ENCODE measurements around the gene SLC29A3. TPM values are rescaled to one million over a fixed set of nuclear protein-coding genes. Genes with fewer than 3 reads are reported as not detected.
"Not testable (repeated sequence)": the region's sequence is repeated elsewhere in the genome, so short reads cannot be mapped to it uniquely, and the experiment has no call there.

Gene SLC29A3
- total RNA-seq, 1 donor from 2014 or later: 1.2 TPM

DNA sequence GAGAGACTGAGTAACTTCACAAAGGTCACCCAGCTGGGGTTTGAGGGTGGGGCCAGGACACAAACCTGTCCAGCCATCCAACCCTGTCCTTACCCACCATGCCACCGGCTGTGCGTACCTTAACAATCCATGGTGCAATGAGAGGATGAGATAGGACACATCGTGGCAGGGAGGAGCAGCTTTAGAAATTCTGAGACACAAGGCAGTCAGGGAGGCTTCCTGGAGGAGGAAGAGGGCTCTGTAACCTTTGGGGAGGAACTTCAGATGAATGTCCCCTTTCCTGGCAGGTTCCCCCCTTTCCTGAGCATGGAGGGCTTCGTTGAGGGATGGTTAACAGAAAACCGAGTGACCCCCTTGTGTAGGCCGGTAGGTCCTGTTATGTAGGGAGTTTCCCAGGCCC, 35.6 kb upstream of the SLC29A3 start:
- DNase-seq (ENCODE audit: low spot score in 2 of 2): no peak
- FAIRE-seq: no peak

DNA sequence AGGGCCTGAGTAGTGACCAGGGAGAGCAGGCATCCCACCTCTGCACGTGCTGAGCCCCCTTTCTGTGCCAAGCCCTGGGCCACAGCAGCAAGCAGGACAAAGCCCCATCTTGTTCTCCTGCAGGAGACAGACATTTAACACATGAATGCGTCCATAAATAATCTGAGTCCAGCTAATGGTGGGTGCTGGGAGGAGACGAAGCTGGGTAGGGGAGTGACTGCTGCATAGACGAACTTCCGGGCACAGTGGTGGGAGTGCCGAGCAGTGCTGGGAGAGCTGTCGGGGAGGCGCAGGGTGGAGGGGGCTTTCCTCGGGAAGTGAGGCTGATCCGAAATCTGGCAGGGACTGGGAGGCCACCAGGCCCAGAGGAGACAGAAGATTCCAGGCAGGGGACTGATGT, 35.2 kb upstream of the SLC29A3 start:
- DNase-seq (ENCODE audit: low spot score in 2 of 2) (no peak), FAIRE-seq (no peak)

DNA sequence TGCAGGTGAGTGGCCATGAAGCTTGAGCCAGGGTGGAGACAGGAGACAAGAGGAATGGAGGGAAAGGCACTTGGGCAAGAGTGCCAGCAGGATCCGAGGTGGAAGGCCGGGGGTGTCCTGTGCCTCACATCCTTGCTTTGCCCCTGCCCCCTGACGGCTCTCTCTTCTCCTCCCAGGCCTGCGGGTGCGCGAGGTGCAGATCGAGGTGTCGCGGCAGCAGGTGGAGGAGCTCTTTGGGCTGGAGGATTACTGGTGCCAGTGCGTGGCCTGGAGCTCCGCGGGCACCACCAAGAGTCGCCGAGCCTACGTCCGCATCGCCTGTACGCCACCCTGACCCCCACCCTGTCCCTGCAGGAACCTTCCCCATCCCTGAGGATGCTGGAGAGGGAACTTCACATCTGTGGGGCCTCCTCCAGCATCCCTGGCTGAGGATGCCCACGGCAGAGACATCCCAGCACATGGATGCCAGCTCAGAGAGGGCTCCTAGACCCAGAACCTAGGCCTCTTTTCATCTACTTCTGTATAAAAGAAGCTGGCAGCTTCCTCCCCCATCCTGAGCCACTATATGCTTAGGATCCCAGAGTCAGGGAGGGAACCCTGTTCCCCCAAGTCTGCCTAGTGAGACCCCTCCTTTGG, 34.4 kb upstream of the SLC29A3 start:
- FAIRE-seq: no peak
- no peak for DNase-seq (ENCODE audit: low spot score in 2 of 2)

DNA sequence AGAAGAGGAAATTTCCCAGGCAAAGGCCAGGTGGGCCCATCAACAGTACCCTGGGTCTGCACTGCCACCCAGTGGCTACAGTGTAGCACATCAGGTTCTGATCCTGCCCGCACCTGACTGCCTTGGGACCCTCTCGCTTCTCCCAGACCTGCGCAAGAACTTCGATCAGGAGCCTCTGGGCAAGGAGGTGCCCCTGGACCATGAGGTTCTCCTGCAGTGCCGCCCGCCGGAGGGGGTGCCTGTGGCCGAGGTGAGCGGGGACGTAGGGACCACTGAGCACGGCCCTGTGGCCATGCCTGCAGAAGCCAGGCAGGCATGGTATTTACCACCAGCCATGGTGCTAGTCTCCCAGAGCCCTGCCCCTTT, 33.9 kb upstream of the SLC29A3 start:
- no peak for FAIRE-seq
- DNase-seq (ENCODE audit: low spot score in 2 of 2): peak; percentile 66 to 82

DNA sequence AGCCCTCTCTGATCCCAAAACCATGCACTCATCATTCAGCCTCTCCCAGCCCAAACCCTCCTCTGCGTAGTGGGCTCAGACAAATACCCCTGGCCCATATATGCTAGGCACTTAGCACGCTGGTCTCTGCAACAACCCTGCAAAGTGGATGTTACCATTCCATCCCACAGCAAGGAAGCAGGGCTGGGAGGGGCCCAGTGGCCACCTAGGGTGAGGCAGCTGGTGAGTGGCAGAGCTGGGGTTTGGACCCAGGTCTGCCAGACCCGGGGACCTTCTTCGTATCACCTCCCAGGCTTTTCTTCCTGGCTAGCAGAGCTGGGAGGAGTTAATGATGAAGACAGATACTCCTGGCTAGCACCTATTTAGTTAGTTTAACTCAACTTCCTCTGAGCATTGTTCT, 33.1 kb upstream of the SLC29A3 start:
- DNase-seq (ENCODE audit: low spot score in 2 of 2) (no peak), FAIRE-seq (no peak)

DNA sequence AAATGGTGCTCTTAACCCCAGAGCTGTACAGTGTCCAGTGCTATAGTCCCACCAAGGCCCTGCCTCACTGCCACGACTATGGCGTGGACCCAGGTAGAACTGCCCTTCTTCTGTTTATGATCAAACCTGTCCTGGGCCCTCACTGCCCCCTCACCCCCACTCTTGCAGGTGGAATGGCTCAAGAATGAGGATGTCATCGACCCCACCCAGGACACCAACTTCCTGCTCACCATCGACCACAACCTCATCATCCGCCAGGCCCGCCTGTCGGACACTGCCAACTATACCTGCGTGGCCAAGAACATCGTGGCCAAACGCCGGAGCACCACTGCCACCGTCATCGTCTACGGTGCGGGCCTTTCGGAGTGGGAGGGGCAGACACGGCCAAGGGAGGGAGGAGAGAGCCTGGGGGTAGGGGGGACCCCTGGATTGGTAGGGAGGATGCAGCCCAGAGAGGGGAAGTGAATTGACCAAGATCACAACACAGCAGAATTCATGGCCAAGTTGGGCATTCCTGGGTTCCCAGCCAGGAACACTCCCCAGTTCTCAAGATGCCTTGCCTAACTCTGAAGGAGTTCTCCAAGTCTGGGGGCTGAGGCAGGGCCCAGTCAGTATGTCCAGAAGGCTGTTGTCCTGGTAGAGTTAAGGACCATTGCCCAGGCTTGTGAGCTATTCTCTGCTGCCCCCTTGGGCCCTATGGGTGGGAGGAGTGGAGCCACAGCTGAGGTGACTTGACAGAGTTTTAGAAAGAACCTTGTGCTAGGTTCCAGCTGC, 32.4 kb upstream of the SLC29A3 start:
- DNase-seq (ENCODE audit: low spot score in 2 of 2) (no peak), FAIRE-seq (no peak)

DNA sequence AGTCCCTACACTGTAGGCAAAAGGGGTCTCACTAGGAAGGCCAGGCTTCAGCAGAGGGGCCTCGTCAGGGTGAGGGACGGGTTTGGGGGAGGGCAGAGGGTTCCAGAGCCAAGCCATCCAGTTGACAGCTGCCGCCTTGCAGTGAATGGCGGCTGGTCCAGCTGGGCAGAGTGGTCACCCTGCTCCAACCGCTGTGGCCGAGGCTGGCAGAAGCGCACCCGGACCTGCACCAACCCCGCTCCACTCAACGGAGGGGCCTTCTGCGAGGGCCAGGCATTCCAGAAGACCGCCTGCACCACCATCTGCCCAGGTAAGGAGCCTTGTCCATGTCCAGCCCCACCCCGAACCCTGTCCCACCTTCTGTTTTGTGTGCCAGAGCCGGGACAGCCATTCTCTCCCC, 31.6 kb upstream of the SLC29A3 start:
- DNase-seq (ENCODE audit: low spot score in 2 of 2): no peak
- FAIRE-seq: no peak

DNA sequence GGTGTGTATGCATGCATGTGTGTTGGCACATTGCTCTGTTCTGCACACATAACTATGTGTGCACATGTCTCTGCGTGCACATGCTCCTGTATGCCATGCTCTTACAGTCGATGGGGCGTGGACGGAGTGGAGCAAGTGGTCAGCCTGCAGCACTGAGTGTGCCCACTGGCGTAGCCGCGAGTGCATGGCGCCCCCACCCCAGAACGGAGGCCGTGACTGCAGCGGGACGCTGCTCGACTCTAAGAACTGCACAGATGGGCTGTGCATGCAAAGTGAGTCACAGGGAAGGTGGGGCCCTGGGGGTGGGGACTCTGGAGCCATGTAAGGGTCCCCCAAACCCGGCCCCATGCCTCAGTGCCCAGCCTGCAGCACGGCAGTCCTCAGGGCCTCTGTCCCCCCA, 30.6 kb upstream of the SLC29A3 start:
- DNase-seq (ENCODE audit: low spot score in 2 of 2): no peak
- FAIRE-seq: no peak

DNA sequence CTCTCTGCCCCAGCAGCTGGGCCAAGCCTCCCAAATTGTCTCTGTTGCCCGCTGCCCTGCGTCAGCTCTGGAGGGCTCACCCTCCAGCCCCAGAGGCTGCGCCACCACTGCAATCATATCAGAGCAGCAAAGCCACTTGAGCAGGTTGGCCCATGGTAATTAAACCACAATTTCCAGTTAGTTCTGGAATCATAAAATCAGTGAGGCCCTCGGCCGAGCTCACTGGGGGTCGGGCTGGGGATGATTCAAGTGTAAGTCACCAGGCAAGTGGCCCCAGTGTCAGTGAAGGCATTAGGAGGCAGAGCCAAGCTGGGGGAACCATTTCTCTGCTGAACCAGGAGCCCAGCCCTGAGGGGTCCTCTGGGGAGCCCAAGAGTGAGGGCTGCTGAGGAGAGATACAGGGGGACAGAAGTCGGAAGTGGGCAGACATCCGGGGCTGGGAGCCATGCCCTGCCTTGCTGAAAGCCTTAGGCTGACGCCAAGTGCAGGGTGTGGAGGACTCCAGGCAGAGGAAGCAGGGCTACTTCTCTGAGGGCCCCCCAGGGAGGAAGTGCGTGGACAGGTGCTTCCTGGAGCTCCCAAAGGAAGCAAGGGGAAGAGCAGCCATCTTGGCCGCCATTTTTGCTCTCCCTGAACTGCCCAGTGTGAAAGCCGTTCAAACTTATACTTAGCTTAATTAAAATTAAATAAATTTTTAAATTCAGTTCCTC, 29.5 kb upstream of the SLC29A3 start:
- DNase-seq (ENCODE audit: low spot score in 2 of 2) (no peak), FAIRE-seq (no peak)

DNA sequence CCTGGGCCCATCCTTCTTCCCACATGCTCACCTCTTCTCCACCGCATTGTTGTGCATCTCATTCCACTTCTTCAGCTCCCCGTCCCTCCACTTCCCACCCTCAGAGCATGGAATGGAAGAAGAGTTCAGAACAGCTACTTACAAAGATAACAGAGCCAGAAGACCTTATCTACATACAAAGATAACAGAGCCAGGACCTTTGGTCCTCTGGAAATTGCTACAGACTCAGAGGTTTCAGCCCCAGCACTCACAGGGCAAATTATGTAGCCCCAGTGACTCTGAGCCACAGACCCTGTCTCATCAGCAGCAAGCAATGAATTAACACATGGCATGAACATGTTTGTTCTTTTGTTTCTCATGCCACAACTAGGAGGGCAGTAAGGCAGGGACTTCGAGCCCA, 28.7 kb upstream of the SLC29A3 start:
- DNase-seq (ENCODE audit: low spot score in 2 of 2): no peak
- no peak for FAIRE-seq

DNA sequence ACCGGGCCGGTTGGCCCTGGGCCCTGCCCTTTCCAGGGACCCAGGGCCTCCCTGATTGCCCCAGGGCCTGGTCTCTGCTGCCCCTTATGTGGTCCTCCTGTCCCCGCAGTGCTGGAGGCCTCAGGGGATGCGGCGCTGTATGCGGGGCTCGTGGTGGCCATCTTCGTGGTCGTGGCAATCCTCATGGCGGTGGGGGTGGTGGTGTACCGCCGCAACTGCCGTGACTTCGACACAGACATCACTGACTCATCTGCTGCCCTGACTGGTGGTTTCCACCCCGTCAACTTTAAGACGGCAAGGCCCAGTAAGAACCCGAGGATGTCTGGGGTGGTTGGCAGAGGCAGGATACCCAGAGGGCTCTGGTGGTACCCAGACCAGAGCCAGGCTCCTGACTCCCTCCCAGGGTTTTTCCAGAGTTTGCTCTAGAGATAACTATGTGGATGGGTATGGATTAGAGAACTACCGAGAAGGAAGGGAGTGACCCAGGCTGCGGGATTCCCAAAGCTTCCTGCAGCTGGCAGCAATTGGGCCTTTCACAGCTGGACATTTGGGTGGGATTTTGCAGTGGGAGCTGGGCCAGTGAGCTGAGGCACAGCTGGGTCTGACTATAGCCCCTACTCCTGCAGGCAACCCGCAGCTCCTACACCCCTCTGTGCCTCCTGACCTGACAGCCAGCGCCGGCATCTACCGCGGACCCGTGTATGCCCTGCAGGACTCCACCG, 28.1 kb upstream of the SLC29A3 start:
- FAIRE-seq: no peak
- DNase-seq (ENCODE audit: low spot score in 2 of 2): no peak

DNA sequence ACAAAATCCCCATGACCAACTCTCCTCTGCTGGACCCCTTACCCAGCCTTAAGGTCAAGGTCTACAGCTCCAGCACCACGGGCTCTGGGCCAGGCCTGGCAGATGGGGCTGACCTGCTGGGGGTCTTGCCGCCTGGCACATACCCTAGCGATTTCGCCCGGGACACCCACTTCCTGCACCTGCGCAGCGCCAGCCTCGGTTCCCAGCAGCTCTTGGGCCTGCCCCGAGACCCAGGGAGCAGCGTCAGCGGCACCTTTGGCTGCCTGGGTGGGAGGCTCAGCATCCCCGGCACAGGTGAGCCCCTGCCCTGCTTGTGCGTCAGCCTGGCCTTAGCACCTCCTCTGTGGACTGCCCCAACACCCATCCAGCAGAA, 27.5 kb upstream of the SLC29A3 start:
- DNase-seq (ENCODE audit: low spot score in 2 of 2): no peak
- no peak for FAIRE-seq

DNA sequence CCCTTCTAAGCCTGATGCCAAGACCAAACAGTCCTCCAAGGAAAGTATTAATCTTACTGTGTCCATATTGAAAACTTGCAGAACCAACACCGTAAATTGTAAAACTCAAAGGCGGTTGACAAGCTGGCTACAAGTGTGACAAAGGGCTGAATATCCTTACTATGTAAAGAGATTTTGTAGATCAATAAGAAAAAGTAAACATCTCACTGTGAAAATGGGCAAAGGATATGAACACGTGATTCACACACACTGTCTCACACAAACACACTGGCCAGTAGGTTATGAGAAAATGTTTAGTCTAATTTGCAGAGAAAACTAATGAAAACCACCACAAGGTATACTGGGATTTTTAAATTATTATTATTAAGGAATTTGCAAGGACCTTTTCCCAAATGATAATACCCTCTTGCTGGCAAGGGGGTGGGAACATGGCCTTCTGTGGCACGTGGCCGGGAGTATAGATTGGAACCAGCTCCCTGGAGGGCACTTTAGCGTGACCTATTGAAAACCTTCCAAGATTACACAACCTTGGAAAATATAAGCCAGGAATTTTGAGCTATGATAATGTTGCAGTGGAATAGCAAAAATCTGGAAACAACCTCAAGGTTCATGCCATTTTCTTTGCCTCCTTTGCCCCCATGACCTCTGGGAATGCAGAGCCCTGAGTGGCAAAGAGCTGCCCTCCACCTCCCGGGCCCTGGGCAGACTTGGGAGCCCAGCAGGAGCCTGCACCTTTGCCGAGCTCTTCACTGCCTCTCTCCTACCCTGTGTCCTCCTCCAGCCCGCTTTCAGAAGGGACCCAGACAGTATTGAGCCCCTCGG, 26.2 kb upstream of the SLC29A3 start:
- DNase-seq (ENCODE audit: low spot score in 2 of 2): no peak
- FAIRE-seq: no peak

DNA sequence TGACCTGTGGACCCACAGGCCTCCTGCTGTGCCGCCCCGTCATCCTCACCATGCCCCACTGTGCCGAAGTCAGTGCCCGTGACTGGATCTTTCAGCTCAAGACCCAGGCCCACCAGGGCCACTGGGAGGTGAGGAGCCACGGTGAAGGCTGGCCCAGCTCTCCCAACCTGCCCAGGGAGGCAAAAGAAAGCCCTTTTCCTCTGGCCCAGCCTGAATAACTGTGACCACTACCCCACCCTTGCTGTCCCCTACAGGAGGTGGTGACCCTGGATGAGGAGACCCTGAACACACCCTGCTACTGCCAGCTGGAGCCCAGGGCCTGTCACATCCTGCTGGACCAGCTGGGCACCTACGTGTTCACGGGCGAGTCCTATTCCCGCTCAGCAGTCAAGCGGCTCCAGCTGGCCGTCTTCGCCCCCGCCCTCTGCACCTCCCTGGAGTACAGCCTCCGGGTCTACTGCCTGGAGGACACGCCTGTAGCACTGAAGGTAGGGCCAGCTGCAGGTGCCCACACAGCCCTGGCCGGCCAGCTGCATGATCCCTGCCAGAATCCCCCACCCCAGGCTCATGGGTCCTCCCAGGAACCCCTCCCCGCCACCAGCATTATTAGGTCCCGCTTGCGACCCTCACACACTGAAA, 25.5 kb upstream of the SLC29A3 start:
- DNase-seq (ENCODE audit: low spot score in 2 of 2) (no peak), FAIRE-seq (no peak)

DNA sequence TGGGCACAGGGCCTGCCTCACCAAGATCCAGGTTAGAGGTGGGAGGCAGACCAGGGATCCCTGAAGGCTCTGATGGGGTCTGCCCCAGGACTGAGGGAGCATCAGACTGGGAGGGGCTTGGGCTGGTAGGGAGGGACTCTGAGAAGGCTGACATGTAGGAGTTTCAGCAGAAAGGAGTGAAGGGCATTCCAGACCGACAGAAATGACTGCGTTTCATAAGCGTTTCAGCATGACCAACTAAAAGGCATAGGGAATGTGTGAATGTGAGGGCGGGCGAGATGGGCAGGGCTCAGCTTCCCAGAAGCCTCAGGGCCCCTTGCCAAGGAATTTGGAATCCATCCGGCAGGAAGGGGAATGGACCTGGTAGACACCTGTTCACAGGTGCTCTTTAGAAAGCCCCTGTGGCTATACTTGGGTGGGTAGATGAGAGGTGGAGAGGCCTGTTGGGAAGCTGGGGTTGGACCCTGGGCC, 24.9 kb upstream of the SLC29A3 start:
- DNase-seq (ENCODE audit: low spot score in 2 of 2): no peak
- no peak for FAIRE-seq

DNA sequence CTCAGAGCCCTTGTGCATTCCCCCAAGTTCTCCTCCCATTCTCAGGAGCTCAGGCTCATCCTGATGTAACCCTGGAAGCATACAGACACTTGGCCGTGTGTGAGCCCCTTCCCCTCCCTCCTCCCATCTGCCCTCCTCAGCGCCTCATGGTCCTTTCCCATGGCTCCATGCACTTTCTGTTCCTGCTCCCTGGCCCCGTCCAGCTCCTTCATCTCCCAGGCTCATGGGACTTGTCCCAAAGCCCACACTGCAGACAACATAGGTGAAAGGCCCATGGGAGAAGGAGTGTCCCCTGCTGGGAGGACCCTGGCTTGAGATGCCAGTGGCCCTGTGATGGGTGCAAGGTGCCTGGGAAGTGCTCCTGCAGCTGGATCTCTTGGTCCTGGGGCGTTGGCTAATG, 24.2 kb upstream of the SLC29A3 start:
- no peak for DNase-seq (ENCODE audit: low spot score in 2 of 2)
- FAIRE-seq: no peak

DNA sequence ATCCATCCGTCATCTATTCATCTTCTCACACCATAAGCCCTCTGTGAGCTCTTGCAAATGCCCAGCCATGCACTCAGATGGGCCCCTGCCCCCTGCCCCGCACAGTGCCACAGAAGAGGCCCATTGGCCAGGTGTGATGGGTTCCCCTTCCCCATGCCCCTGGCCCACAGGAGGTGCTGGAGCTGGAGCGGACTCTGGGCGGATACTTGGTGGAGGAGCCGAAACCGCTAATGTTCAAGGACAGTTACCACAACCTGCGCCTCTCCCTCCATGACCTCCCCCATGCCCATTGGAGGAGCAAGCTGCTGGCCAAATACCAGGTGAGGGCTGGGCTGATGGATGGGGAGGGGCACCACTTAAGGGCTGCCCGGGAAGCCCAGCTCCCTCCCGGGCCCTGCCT, 23.4 kb upstream of the SLC29A3 start:
- FAIRE-seq (no peak), DNase-seq (ENCODE audit: low spot score in 2 of 2) (no peak)

DNA sequence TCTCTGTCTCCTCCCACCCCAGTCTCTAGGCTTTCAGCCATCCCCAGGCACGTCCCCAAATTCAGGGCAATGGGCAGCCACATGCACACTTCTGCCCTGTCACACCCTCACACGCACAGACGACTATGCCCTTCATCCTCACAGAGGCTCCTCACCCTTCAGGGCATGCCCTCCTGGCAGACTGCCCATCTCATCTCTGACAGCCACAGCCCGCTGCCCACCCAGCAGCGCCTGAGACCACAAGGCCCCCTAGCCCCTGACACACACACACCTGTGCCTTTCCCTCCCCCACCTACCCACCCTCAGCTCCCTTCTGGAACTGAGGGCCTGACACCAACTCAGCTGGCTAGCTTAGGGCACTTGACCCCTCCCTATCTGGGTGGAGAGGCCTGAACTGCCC, 23.0 kb upstream of the SLC29A3 start:
- FAIRE-seq (no peak), DNase-seq (ENCODE audit: low spot score in 2 of 2) (no peak)

DNA sequence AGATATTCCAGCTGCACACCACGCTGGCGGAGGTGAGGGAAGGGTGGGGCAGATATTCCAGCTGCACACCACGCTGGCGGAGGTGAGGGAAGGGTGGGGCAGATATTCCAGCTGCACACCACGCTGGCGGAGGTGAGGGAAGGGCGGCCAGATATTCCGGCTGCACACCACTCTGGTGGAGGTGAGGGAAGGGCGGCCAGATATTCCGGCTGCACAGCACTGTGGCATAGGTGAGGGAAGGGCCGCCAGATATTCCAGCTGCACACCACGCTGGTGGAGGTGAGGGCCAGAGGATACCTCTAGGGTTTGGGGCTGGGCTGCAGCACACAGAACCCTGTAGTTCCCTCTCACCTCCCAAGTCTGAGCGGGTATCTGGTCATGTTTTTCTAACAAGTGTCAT, 22.2 kb upstream of the SLC29A3 start:
- DNase-seq (ENCODE audit: low spot score in 2 of 2); FAIRE-seq: not testable (repeated sequence)

DNA sequence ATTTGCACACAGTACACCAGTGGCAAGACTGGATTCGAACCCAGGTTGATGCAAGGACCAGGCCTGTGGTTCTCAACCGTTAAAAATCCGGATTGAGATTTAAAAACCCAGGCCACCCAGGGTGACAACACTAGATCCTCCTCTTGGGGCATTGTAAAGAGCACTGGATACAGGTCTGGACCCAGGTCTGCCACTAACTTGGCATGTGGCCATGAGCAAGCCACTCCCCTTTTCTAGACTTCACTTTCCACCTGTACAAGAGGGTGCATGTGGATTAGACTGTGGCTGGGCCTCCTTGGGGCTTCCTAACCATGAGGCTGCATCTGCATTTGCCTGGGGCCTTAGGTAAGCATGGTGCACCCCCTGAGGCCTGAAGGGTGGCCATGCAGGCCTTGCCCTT, 21.7 kb upstream of the SLC29A3 start:
- DNase-seq (ENCODE audit: low spot score in 2 of 2) (no peak), FAIRE-seq (no peak)

All from frontal cortex (tissue), 4 donors.